Stimulated activated CD4-positive, alpha-beta T cell treated with anti-CD3 and anti-CD28 coated beads, Interleukin-4, amount 100 ng/mL, for 24 hours (primary cell): ENCODE results near the gene CPTP.
A peak's percentile ranks its signal among the peaks of the same experiment; 100 is the strongest.

Experiments used
- DNase-seq: peaks from one replicate; pipeline ENCODE4 v3.0.0-alpha.2; 2020

The CPTP gene

GRCh38 chr1:1336931-1337792 is 12.6 kb downstream of the CPTP start:
- no peak for DNase-seq

- peak; percentile 31 for DNase-seq
Observed at GRCh38 chr1:1337793-1338147, 13.2 kb downstream of the CPTP start.

- DNase-seq, result no peak
Observed at GRCh38 chr1:1338278-1338677, 13.7 kb downstream of the CPTP start.

GRCh38 chr1:1340185-1340584 is 15.6 kb downstream of the CPTP start:
- DNase-seq, result no peak

GRCh38 chr1:1340791-1341548 is 16.4 kb downstream of the CPTP start:
- DNase-seq, result no peak

GRCh38 chr1:1341549-1342021 is 17.0 kb downstream of the CPTP start:
- no peak for DNase-seq

- no peak for DNase-seq
Observed at GRCh38 chr1:1342061-1342562, 17.5 kb downstream of the CPTP start.

- DNase-seq, result no peak
Observed at GRCh38 chr1:1342584-1343115, 18.0 kb downstream of the CPTP start.

GRCh38 chr1:1343811-1344421 is 19.3 kb downstream of the CPTP start:
- DNase-seq, result no peak

GRCh38 chr1:1344655-1345361 is 20.2 kb downstream of the CPTP start:
- DNase-seq, result peak; percentile 67

- no peak for DNase-seq
Observed at GRCh38 chr1:1345384-1345783, 20.8 kb downstream of the CPTP start.

- DNase-seq, result no peak
Observed at GRCh38 chr1:1345860-1346500, 21.4 kb downstream of the CPTP start.

GRCh38 chr1:1346501-1346890 is 21.9 kb downstream of the CPTP start:
- no peak for DNase-seq

- DNase-seq, result no peak
Observed at GRCh38 chr1:1347026-1347595, 22.5 kb downstream of the CPTP start.

GRCh38 chr1:1347663-1348419 is 23.2 kb downstream of the CPTP start:
- DNase-seq, result no peak

- DNase-seq, result no peak
Observed at GRCh38 chr1:1348420-1349255, 24.0 kb downstream of the CPTP start.

GRCh38 chr1:1349256-1350012 is 24.8 kb downstream of the CPTP start, which contains the start of gene DVL1:
DVL1 (minus strand) TSS chr1:1349418; CDS start chr1:1349065, 353 bp downstream.
- peak; percentile 68 for DNase-seq

GRCh38 chr1:1351511-1352427 is 27.2 kb downstream of the CPTP start:
- no peak for DNase-seq
